GM19468 (cell line): ENCODE measurements around the gene FAAP100.

ENCODE experiments used
- ATAC-seq: cut with Tn5 transposase; IDR thresholded peaks from one replicate; pipeline ENCODE4 v1.9.1; 2021; ENCODE audit warnings: mild to moderate bottlenecking, moderate library complexity, moderate number of reproducible peaks; ENCODE audit not compliant: unreplicated experiment; ENCODE audit errors: extremely low read depth

Gene FAAP100

DNA sequence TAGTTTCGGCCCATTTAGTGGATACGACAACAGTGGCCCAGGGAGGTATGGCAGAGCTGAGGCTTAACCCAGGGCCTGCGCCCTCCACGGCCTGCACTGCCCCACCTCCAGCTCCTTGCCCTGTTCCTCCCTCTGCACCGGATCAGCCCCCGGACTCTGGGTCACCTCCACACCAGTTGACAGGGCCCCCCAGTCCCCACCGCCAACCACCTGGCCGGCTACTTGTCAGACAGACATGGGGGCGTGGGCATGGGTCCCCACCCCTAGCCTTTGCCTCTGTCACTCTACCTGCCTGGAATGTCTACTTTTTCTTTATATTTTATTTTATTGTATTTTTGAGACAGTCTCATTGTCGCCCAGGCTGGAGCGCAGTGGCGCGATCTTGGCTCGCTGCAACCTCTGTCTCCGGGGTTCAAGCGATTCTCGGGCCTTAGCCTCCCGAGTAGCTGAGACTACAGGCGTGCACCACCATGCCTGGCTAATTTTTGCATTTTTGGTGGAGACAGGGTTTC is 36.6 kb downstream of the FAAP100 start:
- no peak for ATAC-seq

DNA sequence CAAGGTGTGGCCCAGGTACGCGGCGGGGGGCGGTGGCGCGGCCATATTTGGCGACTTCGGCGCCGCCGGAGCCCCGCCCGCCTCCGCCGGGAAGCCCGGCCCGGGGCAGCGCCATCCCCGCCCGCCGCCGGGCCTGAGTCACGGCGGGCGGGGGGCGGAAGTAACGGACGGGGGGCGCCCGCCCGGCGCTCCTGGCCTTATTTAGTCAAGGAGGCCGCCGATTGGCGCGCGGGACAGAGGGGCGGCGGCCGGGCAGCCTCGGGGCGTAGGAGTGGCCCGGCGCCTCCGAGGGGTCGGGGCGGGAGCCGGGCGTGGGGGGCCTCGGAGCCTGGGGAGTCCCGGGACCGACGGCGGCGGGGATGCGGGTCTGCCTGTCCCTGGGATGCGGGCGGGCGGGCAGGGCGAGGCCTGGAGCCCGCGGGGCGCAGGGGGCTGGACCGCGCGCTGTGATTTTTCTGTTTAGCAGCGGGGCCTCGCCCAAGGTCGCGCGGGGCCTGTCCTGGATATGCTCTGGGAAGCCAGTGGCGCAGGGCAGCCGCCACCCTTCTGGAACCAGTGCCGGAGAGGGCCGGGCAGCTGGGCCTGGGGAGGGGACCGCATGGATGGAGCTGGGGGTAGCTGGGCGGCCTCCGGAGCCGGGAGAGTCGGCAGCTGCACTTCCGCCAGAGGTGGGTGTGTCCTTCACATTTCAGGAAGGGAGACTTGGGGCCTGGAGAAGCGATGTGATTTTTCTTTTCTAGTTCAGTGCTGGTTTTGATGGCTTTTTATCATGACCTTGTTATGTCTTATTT is 37.2 kb downstream of the FAAP100 start:
- ATAC-seq = no peak

DNA sequence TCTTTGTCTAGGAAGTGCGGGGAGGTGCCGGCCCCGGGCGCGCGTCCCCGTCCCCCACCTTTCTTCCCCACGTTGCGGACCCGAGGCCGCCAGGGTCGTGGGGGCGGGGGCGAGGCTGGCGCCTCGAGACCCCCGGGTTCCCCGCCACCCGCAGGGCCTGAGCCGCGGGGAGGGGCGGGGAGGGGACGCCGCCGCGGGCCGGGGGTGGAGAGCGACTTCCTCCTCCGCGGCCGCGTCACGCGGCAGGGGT is 37.7 kb downstream of the FAAP100 start:
- no peak for ATAC-seq

DNA sequence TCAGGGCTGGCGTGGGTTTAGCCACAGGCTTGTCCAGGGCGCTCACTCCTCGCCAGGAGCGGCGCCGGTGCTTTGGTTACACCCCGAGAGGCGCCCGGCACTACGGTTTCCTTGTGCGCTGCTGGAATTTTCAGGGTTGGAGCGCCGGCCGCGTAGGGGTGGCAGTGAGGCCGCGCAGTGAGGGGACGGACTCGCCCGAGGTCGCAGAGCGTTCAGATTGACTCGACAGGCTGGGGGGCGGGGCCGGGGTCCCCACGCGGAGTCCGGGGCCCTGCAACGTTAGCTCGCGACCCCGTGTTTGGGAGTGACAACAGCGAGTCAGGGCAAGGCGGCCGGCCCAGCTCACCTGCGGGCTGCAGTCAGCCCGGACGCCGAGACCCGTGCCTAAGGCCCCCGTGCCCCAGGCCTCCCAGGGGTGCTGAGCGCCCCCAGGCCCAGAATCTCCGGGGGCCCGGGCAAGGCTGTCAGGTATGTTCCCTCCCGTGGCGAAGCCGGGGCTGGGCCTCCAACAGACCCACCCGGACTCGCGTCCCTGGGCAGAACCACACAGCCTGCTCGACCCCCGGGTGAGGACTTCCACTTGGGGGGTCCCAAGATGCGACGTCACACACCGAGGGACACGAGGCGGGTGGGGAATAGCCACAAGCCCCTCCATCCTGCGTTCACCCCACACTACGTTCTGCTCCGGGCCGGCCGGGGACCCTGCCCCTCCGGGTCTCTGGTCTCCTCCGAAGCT is 38.2 kb downstream of the FAAP100 start:
- no peak for ATAC-seq

DNA sequence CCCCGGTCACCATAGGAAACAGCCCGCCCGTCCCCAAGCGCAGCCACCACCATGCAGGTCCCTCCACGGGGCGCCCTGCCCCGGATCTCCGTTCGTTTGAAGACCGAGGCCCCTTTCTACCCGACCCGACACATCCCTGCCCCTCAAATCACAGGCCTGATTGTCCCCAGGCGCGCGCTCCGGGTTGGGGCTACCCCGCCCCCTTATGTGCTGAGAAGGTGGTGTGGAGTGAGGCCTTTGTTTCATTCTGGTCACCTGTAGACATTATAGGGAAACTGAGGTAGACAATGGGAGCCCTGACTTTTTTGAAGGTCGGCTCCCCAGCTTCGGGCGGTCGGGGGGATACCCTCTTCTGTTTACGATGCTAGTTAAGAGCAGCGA is 38.8 kb downstream of the FAAP100 start:
- no peak for ATAC-seq

DNA sequence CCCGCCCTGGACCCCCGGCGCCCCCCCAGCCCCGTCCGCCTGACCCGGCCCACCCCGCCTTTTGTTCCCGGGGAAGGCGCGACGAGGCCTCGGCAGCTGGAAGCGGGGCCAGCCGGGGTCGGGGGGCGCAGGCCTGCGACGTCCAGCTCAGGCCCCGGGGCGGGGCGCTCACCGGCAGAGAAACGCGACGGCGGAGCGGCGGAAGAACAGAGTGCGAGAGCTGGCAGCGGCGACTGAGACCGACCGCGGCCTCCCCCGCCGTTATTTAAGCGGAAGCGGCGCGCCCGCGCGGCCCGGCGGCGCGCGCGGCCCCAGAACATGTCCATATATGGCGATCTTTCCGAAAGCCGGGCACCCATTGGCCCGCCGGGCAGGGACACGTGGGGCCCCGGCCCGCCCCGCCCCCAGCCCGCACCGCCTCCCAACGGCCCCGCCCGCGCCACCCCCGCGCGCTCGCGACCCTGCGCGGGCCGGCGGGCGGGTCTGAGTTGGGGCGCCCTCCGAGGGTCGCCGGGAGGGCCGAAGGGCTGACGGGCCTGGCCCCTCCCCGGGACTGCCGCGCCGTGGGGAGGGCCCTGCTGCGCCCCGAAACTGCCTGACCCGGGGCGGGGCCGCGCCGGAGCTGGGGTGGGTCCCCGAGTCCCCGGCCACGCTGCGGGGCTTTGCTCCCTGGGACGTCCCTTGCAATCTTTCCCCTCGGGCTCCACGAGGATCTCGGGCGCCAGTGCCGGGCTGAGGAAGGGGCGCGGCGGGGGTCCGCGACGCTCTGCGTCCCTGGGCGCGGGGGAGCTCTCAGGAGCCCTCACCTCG is 39.4 kb downstream of the FAAP100 start, which contains the start of gene ACTG1:
ACTG1 (minus strand) TSS at position 238 of the 810 bp plus-strand sequence. CDS start 445 bp downstream, outside the sequence.
- ATAC-seq = peak; percentile 39

DNA sequence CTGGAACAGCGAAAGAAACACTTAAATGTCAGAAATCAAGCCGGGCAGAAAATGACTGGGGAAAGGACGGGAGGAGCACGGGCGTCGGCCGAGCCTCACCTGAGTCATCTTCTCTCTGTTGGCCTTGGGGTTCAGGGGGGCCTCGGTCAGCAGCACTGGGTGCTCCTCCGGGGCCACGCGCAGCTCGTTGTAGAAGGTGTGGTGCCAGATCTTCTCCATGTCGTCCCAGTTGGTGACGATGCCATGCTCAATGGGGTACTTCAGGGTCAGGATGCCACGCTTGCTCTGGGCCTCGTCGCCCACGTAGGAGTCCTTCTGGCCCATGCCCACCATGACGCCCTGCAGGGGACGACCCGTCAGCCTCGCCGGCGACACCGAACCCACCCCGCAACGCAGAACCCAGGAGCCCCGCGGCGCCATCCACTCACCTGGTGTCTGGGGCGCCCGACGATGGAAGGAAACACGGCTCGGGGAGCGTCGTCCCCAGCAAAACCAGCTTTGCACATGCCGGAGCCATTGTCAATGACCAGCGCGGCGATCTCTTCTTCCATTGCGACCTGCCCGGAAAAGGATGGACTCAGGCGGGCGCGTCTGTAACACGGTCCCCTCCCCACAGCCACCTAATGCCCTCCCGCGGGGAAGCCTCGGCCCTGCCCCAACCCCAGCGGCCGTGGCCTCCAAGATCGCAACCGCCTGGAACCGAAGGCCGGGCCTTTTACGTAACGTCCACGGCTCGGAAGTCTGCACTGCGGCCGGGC is 40.2 kb downstream of the FAAP100 start:
- ATAC-seq = no peak

DNA sequence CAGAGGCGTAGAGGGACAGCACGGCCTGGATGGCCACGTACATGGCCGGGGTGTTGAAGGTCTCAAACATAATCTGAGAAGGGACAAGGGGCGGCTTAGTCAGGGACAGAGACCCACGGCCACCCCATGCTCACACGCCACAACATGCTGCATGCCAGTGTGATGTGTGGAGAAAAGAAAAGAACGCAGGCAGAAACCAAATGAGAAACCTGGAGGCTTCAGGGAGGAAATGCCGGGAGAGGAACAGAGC is 40.7 kb downstream of the FAAP100 start:
- ATAC-seq = no peak

DNA sequence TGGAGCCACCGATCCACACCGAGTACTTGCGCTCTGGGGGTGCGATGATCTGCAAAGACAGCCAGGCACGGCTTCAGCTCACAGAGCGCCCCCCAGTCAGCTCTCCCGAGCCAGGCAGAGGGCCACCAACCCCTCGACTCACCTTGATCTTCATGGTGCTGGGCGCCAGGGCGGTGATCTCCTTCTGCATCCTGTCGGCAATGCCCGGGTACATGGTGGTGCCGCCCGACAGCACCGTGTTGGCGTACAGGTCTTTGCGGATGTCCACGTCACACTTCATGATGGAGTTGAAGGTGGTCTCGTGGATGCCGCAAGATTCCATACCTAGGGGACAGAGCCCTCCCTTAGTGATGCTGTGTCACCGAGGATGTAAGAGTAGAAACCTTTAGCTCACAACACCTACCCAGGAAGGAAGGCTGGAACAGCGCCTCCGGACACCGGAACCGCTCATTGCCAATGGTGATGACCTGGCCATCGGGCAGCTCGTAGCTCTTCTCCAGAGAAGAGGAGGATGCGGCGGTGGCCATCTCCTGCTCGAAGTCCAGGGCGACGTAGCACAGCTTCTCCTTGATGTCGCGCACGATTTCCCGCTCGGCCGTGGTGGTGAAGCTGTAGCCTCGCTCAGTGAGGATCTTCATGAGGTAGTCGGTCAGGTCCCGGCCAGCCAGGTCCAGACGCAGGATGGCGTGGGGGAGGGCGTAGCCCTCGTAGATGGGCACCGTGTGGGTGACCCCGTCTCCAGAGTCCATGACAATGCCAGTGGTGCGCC is 41.2 kb downstream of the FAAP100 start:
- no peak for ATAC-seq

DNA sequence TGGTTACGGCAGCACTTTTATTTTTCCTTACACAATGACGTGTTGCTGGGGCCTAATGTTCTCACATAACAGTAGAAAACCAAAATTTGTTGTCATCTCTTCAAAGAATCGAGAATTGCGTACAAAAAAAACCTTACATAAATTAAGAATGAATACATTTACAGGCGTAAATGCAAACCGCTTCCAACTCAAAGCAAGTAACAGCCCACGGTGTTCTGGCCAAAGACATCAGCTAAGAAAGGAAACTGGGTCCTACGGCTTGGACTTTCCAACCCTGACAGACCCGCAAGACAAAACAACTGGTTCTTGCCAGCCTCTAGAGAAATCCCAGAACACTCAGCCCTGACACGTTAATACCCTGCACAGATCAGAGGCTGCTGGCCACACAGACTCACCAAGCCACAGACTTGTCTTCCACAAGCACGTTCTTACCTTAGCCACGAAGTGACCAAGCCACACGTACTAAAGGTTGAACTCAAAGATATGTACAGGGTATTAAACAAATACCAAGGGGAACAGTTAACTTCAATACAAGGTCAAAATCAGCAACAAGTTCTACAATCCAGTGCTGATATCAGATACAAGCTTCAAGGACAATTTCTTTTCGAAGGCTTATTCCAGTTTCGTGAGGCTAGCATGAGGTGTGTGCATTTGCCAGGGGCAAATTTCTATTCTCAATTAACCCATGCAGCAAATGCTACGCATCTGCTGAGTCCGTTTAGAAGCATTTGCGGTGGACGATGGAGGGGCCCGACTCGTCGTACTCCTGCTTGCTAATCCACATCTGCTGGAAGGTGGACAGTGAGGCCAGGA is 42.0 kb downstream of the FAAP100 start:
- ATAC-seq = no peak

DNA sequence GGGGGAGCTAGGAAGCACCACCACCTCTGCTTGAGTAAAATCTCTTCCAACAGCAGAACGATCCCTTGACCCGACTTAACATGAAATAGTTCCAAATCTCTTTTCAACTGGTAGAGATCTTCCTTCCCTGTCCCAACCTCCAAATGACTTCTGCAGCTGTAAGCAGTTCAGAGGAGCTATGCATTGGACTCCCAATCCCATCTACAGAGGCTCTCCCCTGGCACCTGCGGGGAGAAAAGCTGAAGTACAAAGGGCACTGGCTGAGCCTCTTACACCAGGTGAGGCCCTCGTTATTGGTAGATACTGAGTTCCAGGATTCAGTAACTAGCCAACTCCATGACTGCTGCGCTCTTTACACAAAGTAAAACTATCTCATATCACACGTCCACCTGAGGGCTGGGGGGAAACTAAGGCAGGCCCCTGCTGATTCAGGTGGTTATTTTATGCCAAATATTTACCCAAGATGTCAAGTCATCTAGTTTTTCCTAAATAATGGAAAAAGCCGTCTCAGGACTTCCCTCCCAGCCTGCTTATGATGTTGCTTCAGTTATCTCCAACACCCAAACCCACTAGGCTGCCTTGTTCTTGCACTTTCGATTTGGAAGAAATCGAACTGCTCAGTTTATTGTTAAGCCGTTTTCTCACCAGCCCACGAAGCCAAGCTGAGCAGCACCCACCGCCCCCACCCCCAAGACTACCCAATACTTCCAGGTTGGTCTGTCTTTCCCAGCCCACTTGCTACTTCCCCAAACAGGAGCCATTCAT is 42.8 kb downstream of the FAAP100 start:
- no peak for ATAC-seq

DNA sequence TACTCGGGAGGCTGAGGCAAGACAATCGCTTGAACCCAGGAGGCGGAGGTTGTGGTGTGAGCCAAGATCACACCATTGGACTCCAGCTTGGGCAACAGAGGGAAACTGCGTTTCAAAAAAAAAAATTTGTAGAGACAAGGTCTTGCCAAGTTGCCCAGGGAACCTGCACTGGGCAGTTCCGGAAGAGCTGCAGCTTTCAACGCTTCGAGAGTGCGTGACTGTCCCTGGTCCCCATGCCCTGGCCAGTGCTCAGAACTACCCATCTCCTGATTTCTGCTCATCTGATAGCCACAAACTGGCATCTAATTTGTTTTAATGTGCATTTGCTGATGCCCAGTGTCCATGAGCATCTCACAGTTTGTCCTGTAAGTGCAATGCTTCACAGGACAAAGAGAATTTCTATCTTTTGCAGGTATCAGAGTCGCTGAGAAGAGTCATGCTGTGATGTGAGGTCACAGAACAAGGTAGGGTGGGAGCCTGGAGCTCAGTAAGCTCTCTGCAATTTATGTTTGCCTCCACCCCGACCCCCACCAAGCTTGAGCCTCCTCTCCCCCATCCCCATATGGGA is 43.4 kb downstream of the FAAP100 start:
- no peak for ATAC-seq

DNA sequence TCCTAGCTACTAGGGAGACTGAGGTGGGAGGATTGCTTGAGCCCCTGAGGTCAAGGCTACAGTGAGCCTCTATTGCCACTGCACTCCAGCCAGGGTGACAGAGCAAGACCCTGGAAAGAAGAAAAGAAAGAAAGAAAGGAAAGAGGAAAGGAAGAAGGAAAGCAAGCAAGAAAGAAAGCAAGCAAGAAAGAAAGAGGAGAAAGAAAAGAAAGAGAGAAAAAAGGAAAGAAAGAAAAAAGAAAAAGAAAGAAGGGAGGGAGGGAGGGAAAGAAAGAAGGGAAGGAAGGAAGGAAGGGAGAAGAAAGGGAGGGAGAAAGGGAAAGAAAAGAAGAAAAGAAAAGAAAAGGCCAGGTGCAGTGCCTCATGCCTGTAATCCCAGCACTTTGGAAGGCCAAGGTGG is 48.5 kb downstream of the FAAP100 start:
- ATAC-seq = no peak

DNA sequence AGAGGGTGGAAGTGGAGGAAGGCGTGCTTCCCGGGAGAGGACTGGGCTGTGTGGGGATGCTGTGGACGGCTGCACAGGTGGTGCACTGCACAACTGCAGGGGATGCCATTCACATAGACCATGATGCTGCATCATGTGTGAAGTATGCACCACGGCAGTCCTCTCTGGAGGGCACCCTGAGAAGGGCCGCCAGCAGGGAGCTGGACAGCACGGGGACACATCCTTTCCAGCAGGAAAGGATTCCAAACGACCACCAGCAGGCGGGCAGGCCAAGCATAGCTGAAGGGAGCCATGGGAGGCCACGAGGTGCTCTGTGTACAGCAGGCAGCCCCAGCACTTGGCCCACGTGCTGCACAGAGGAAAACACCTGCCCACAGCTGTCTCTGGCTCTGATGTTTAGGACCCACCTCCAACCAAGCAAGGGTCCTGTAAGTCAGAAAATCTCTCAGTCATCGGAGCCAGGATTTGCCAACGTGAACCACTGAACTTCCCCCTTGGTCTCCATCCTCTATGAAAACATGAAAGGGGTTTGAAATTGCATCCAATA is 49.6 kb downstream of the FAAP100 start:
- no peak for ATAC-seq

DNA sequence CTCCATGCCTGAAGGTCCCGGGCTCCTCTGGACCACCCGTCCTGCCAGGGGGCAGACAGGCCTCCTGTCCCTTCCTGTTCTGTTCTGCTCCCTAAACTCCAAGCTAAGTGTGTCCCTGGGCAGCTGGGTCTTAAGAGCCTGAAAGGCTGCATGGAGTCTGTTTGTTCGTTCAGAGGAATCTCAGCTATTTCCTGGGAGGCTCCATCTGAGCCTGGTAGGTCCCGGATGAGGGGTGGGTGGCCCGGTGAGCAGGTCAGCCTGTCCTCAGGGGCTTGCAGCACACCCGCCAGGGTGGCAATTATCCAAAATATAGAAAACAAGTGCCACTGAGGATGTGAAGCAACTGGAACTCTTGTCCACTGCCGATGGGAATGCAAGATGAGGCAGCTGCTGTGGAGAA is 52.1 kb downstream of the FAAP100 start:
- ATAC-seq = no peak

DNA sequence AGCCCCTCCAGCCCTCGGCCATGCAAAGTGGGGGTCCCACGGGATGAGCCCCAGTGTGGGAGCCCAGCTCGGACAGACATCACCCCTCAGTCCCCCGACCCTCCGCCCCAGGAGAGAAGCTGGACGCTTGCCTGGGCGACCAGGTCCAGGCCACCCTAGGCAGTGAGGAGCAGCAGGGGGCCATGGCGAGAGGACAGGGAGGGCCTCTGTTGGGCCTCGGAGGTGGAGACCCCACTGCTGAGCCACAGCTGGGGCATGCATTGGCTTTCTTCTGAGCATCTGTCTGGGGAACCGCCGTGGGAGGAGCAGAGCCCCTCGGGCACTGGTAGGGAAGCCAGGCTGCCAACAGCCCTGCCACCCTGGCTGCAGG is 52.6 kb downstream of the FAAP100 start:
- ATAC-seq = no peak

DNA sequence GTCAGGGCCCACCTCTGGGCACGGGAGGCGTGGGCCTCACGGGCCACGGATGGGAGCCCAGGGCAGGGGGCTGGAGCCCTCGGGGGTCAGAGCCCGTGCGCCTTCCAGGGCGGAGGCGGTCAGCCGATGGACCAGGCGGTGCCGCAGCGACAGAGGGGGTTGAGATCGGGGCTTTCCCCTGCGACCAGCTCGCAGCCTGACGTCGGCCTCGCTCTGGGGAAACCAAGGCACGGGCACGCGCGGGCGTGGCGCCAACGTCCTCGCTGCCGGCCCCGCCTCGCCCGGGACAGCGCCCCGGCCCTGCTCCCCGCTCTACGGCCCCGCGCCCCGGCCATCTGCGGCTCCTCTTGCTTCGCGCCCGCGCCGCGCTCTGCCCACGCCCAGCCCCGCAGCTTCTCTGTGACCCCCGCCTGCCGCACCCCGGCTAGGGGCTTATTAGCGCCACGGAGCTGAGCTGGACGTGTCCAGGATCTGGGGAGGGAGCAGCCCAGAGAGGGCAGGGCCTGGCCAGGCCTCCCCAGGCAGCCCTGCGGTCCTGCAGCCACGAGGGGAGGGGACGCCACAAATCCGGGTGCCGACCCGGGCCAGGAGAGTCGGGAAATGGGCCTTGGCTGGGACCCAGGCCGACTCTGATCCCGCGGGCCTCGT is 53.1 kb downstream of the FAAP100 start:
- no peak for ATAC-seq
